Neural progenitor cell (in vitro differentiated cells): ENCODE data around the gene RPTOR.

ENCODE experiments used
- EZH2 ChIP-seq: fragments of 200-600 bp; sonication (generic); IDR thresholded peaks from 2 replicates; pipeline ENCODE4 v1.6.1; 2017; ENCODE audit warnings: antibody characterized with exemption, mild to moderate bottlenecking, moderate library complexity
- TF ChIP-seq, protein P1 (sequence below): fragments of 200-600 bp; sonication (generic); IDR thresholded peaks from 2 replicates; pipeline ENCODE4 v1.5.1; 2017; ENCODE audit warnings: antibody characterized with exemption, mild to moderate bottlenecking

DNA sequence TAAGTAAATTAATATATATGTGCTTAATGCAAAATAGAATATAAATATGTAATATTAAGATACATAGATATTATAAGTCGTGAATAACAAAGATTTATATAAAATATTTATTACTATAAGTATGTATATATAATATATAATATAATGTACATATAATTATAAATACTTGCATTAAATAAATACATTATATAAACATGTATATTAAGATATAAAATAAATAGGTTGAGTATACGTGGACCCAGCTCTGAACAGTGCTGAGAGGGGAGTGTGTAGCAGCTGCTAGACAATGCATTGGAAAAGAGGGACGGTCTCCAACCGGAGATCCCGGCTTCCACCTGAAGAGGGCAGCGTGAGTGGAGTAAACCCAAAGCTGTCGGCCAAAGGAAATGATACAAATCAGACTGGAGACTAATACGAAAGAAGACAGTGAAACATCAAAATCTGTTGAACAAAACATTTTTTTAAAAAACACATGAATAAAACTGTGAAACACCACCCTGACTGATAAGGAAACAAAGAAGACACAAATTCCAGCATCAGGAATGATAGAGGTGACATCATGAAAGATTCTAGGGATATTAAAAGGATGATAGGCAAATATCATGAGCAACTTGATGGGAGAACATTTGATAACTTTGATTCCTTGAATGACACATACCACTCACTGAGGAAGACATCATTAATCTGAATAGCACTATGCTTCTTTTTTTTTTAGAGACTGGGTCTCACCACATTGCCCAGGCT is 321.6 kb downstream of the RPTOR start:
- TF ChIP-seq, protein P1, sequence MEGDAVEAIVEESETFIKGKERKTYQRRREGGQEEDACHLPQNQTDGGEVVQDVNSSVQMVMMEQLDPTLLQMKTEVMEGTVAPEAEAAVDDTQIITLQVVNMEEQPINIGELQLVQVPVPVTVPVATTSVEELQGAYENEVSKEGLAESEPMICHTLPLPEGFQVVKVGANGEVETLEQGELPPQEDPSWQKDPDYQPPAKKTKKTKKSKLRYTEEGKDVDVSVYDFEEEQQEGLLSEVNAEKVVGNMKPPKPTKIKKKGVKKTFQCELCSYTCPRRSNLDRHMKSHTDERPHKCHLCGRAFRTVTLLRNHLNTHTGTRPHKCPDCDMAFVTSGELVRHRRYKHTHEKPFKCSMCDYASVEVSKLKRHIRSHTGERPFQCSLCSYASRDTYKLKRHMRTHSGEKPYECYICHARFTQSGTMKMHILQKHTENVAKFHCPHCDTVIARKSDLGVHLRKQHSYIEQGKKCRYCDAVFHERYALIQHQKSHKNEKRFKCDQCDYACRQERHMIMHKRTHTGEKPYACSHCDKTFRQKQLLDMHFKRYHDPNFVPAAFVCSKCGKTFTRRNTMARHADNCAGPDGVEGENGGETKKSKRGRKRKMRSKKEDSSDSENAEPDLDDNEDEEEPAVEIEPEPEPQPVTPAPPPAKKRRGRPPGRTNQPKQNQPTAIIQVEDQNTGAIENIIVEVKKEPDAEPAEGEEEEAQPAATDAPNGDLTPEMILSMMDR: peak; percentile 77
- TF ChIP-seq EZH2: no peak
